Breast epithelium (tissue), 3 donors: ENCODE measurements around the gene SREK1IP1.

Experiments
- CTCF ChIP-seq, 3 donors: fragments of 450-650 bp; IDR thresholded peaks; one replicate each; pipeline ENCODE4 v1.5.1; 2016 to 2017; ENCODE audit warnings: antibody characterized with exemption in 3 of 3, mild to moderate bottlenecking in 3 of 3, moderate library complexity in 3 of 3
- POLR2A ChIP-seq: fragments of 450-650 bp; IDR thresholded peaks from one replicate; pipeline ENCODE4 v1.6.1; 2016; ENCODE audit warnings: antibody characterized with exemption, mild to moderate bottlenecking, moderate library complexity

DNA sequence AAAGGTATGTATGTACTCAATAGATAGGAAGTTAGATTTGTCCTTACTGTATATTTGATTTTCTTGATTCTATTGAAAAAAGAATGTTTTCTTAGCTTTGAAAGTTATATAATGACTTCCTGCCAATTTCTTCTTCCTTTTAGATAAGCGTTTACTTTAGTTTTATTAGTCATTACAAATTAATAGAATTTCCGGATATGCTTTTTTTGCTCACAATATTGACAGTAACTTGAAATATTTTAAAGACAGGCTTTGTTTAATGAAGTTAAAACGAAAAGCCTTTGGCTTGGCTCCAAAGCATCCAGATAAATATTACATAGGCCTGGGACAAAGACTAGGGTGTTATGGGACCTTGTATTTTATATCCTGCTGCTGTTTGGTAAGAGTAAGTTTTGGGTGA is 49.8 kb upstream of the SREK1IP1 start:
- no peak for TF ChIP-seq CTCF (IDR thresholded peaks at IDR 0.05)
- no peak for TF ChIP-seq POLR2A
